Activated naive CD8-positive, alpha-beta T cell treated with anti-CD3 and anti-CD28 coated beads for 36 hours (primary cell): Measurements from ENCODE around the gene IFNAR1. TPM values are rescaled to one million over a fixed set of nuclear protein-coding genes. Genes with fewer than 3 reads are reported as not detected.

Experiments
- DNase-seq: peaks from one replicate; pipeline ENCODE4 v3.0.0; 2021
- H3K27ac Mint-ChIP-seq: one replicate; pipeline ENCODE4 v1.8.0; 2022; ENCODE audit warnings: mild to moderate bottlenecking, moderate library complexity, mixed read lengths
- H3K27me3 Mint-ChIP-seq: one replicate; pipeline ENCODE4 v1.8.0; 2022; ENCODE audit warnings: mild to moderate bottlenecking, mixed read lengths
- H3K36me3 Mint-ChIP-seq: one replicate; pipeline ENCODE4 v1.8.0; 2021; ENCODE audit warnings: mild to moderate bottlenecking, mixed read lengths
- H3K4me1 Mint-ChIP-seq: one replicate; pipeline ENCODE4 v1.8.0; 2021; ENCODE audit warnings: mixed read lengths
- H3K4me3 Mint-ChIP-seq: one replicate; pipeline ENCODE4 v1.8.0; 2022; ENCODE audit warnings: mild to moderate bottlenecking, moderate library complexity, mixed read lengths
- H3K9me3 Mint-ChIP-seq: one replicate; pipeline ENCODE4 v1.8.0; 2022; ENCODE audit warnings: mixed read lengths
- total RNA-seq, 2 experiments: library from RNA; stranded (reverse); gene quantifications; one replicate each; pipeline ENCODE4 v1.2.3, GENCODE V29; 2021

IFNAR1 gene
- total RNA-seq, 2 experiments from 2014 or later = 32.3 to 34.7 TPM

- Mint-ChIP-seq H3K9me3 (peaks cover 1% of the 10 kb centered on the region), H3K4me1 (peaks cover 38% of the 10 kb centered on the region), H3K27me3 (no peaks in the 10 kb centered on the region), H3K36me3 (peaks cover 21% of the 10 kb centered on the region), H3K4me3 (peak overlapping the region; percentile 64), H3K27ac (peak overlapping the region; percentile 77)
- DNase-seq = peak; percentile 49
Observed at GRCh38 chr21:33299181-33299752, 25.5 kb upstream of the IFNAR1 start.

- H3K36me3 Mint-ChIP-seq = peaks cover 14% of the 10 kb centered on the region
- H3K9me3 Mint-ChIP-seq = peaks cover 1% of the 10 kb centered on the region
- H3K27me3 Mint-ChIP-seq = no peaks in the 10 kb centered on the region
- peaks cover 39% of the 10 kb centered on the region for H3K4me1 Mint-ChIP-seq
- no peak overlapping the region for H3K4me3 Mint-ChIP-seq
- no peak for DNase-seq
- peak overlapping the region; percentile 19 for H3K27ac Mint-ChIP-seq
Observed at GRCh38 chr21:33300701-33301631, 23.8 kb upstream of the IFNAR1 start.

- H3K9me3 Mint-ChIP-seq = peaks cover 1% of the 10 kb centered on the region
- H3K27ac Mint-ChIP-seq = no peak overlapping the region
- peaks cover 14% of the 10 kb centered on the region for H3K36me3 Mint-ChIP-seq
- peaks cover 39% of the 10 kb centered on the region for H3K4me1 Mint-ChIP-seq
- H3K4me3 Mint-ChIP-seq = no peak overlapping the region
- H3K27me3 Mint-ChIP-seq = no peaks in the 10 kb centered on the region
- DNase-seq = no peak
Observed at GRCh38 chr21:33301632-33302002, 23.2 kb upstream of the IFNAR1 start.

DNA sequence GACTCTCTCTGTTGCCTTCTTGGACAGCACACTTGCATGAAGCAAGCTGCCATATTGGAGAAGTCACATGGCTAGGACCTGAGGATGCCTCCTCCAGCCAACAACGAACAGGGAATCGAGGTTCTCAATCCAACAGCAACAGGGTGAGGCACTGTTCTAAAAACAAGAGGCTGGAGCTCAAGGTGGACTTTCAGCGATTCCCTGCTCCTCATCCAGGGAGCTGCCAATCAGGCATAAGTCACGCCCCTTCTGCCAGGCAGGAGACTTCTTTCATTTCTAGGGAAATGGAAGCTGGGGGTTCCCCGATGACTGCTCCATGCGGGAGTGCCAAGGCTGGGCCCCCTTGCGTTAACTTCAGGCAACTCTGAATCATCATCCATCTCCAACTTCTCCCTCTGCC, 22.7 kb upstream of the IFNAR1 start:
- no peak for DNase-seq
- H3K36me3 Mint-ChIP-seq = peaks cover 13% of the 10 kb centered on the region
- H3K4me3 Mint-ChIP-seq = no peak overlapping the region
- H3K4me1 Mint-ChIP-seq = peaks cover 39% of the 10 kb centered on the region
- H3K9me3 Mint-ChIP-seq = peaks cover 1% of the 10 kb centered on the region
- no peaks in the 10 kb centered on the region for H3K27me3 Mint-ChIP-seq
- no peak overlapping the region for H3K27ac Mint-ChIP-seq

DNA sequence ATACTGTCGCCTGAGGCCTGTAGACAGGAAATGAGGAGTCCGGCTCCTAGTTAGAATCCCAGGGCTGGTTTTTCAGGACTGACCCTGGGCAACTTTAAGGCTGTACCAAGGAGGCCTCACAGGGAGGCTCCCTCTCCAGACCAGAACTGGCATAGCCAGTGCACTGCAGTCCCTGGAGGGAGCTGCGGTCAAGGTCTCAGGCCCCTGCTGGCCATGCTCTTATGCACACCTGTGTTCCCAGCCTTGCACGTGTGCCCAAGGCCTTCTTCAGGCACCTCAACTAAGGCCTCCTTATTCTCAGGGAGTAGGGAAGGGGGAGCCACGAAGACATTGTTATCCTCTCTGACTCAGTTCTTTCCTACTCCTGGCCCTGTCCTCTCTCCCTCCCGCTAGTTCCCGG, 22.0 kb upstream of the IFNAR1 start:
- no peaks in the 10 kb centered on the region for H3K27me3 Mint-ChIP-seq
- H3K27ac Mint-ChIP-seq = no peak overlapping the region
- H3K9me3 Mint-ChIP-seq = peaks cover 1% of the 10 kb centered on the region
- H3K4me3 Mint-ChIP-seq = no peak overlapping the region
- H3K4me1 Mint-ChIP-seq = peaks cover 39% of the 10 kb centered on the region
- H3K36me3 Mint-ChIP-seq = peaks cover 8% of the 10 kb centered on the region
- DNase-seq = no peak

DNA sequence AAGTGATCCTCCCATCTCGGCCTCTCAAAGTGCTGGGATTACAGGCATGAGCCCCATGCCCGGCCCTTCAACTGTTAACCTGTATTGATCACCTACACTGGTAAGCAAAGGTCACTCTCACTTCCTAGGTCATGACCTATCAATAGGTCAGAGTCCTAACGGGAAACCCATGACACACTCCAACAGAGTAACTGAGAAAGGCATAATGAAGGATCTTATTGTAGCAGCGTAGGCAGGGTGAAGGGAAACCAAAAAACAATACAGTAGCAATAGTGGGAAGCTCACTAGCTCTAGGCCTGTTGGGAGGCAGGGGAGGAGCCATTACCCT, 19.5 kb upstream of the IFNAR1 start:
- Mint-ChIP-seq H3K27ac (no peak overlapping the region), H3K27me3 (no peaks in the 10 kb centered on the region), H3K9me3 (peaks cover 1% of the 10 kb centered on the region), H3K4me1 (peaks cover 18% of the 10 kb centered on the region), H3K4me3 (no peak overlapping the region), H3K36me3 (no peaks in the 10 kb centered on the region)
- DNase-seq = no peak

DNA sequence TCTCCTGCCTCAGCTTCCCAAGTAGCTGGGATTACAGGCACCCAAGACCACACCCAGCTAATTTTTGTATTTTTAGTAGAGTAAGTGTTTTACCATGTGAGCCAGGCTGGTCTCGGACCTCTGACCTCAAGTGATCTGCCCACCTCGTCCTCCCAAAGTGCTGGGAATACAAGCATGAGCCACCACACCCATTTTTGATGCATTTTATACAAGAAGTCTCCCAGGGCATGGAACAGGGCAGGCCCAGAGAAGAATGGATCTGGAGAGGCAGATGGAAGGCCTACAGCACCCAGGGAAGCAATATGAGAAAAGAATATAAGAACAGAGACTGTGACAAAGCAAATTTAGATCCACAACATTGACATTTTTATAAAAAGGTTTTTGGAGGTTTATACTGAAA, 18.8 kb upstream of the IFNAR1 start:
- Mint-ChIP-seq H3K27me3 (no peaks in the 10 kb centered on the region), H3K36me3 (no peaks in the 10 kb centered on the region), H3K4me1 (peaks cover 12% of the 10 kb centered on the region), H3K9me3 (peaks cover 1% of the 10 kb centered on the region), H3K4me3 (no peak overlapping the region), H3K27ac (no peak overlapping the region)
- DNase-seq = no peak

- H3K36me3 Mint-ChIP-seq = no peaks in the 10 kb centered on the region
- H3K27ac Mint-ChIP-seq = no peak overlapping the region
- H3K4me1 Mint-ChIP-seq = peaks cover 5% of the 10 kb centered on the region
- peaks cover 3% of the 10 kb centered on the region for H3K9me3 Mint-ChIP-seq
- H3K4me3 Mint-ChIP-seq = no peak overlapping the region
- DNase-seq = no peak
- H3K27me3 Mint-ChIP-seq = no peaks in the 10 kb centered on the region
Observed at GRCh38 chr21:33308586-33309490, 15.9 kb upstream of the IFNAR1 start.

GRCh38 chr21:33309778-33310177, 15.0 kb upstream of the IFNAR1 start:
- H3K4me1 Mint-ChIP-seq = peaks cover 5% of the 10 kb centered on the region
- no peaks in the 10 kb centered on the region for H3K36me3 Mint-ChIP-seq
- no peaks in the 10 kb centered on the region for H3K27me3 Mint-ChIP-seq
- no peak for DNase-seq
- H3K27ac Mint-ChIP-seq = no peak overlapping the region
- no peak overlapping the region for H3K4me3 Mint-ChIP-seq
- peaks cover 4% of the 10 kb centered on the region for H3K9me3 Mint-ChIP-seq

DNA sequence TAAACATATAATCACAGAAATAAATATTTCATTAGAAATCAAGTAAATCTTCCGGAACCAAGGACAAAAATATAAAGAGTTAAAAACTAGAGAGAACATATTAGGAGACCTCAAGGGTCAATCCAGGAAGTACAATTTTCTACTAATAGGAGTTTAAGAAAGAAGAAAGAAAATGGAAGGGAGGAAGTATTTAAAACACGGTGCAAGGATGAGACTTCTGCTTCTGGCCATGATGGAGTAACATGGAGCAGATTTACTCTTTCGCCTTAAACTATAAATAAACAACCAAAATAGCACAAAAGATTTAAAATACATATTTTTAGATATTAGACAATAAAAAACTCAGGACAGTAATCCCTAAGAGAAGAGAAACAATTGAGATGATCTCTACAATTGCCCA, 12.6 kb upstream of the IFNAR1 start:
- H3K27ac Mint-ChIP-seq = no peak overlapping the region
- H3K4me1 Mint-ChIP-seq = no peaks in the 10 kb centered on the region
- H3K27me3 Mint-ChIP-seq = no peaks in the 10 kb centered on the region
- DNase-seq = no peak
- H3K4me3 Mint-ChIP-seq = no peak overlapping the region
- peaks cover 4% of the 10 kb centered on the region for H3K9me3 Mint-ChIP-seq
- H3K36me3 Mint-ChIP-seq = no peaks in the 10 kb centered on the region

DNA sequence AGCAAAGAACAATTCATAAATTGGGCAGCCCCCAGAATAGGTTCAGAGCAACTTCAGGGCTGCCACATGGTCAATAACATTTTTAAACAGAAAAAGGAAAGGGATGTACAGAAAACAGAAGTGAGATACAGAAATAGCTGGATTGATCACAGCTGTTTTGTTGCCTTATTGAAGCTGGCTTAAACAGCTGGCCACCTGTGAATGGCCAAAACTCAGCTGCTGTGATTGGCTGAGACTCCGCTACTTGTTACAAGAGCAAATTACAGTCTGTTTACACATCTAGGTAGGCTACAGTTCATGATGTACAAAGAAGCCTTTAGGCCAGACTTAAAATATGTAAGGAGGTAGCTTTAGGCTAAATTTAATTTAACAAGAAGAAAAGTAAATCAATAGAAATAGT, 11.6 kb upstream of the IFNAR1 start:
- Mint-ChIP-seq H3K9me3 (peaks cover 4% of the 10 kb centered on the region), H3K4me3 (no peak overlapping the region), H3K27me3 (no peaks in the 10 kb centered on the region), H3K36me3 (no peaks in the 10 kb centered on the region), H3K4me1 (no peaks in the 10 kb centered on the region), H3K27ac (no peak overlapping the region)
- DNase-seq = no peak

DNA sequence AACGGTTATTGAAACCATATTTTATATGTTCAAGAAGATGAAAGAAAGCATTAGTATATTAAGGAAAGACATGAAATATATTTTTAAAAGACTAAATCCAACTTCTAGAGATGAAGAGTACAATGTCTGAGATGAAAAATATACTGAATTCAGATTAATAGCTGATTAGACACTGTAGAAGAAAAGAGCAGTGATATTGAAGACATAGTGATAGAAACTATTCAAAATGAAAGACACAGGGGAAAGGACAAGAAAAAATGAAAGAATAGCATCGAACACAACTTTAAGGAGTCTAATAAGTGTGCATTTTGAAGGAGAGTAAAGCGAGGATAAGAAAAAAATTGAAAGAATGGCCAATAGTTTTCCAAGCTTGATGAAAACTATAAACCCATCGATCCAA, 11.2 kb upstream of the IFNAR1 start:
- no peak for DNase-seq
- no peaks in the 10 kb centered on the region for H3K4me1 Mint-ChIP-seq
- no peak overlapping the region for H3K4me3 Mint-ChIP-seq
- peaks cover 4% of the 10 kb centered on the region for H3K9me3 Mint-ChIP-seq
- no peaks in the 10 kb centered on the region for H3K27me3 Mint-ChIP-seq
- no peaks in the 10 kb centered on the region for H3K36me3 Mint-ChIP-seq
- H3K27ac Mint-ChIP-seq = no peak overlapping the region

- Mint-ChIP-seq H3K9me3 (peaks cover 4% of the 10 kb centered on the region), H3K27ac (no peak overlapping the region), H3K4me3 (no peak overlapping the region), H3K4me1 (no peaks in the 10 kb centered on the region), H3K36me3 (no peaks in the 10 kb centered on the region), H3K27me3 (no peaks in the 10 kb centered on the region)
- no peak for DNase-seq
Observed at GRCh38 chr21:33314111-33314510, 10.7 kb upstream of the IFNAR1 start.

- peaks cover 4% of the 10 kb centered on the region for H3K9me3 Mint-ChIP-seq
- no peak overlapping the region for H3K27ac Mint-ChIP-seq
- H3K27me3 Mint-ChIP-seq = no peaks in the 10 kb centered on the region
- no peaks in the 10 kb centered on the region for H3K4me1 Mint-ChIP-seq
- H3K4me3 Mint-ChIP-seq = no peak overlapping the region
- DNase-seq = no peak
- no peaks in the 10 kb centered on the region for H3K36me3 Mint-ChIP-seq
Observed at GRCh38 chr21:33315946-33316710, 8.6 kb upstream of the IFNAR1 start.

DNA sequence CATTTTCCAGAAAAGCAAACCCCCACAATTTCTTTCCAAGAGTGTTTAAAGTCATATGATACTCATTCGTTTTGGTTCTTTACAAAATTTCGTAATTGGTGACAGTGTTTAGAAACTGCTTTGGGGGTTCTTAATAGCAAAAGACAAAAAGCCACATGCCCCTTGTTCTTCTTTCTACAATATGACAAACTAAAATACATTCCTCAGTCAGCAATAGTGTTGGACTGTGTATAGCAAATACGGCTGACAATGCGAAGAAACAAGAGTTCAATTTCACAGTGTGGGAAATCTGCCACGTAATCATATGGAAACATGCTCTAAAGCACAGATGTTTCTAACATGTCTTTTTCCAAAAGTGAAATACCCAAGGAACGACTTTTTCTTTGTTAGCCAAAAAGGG, 7.6 kb upstream of the IFNAR1 start:
- DNase-seq = no peak
- H3K9me3 Mint-ChIP-seq = peaks cover 4% of the 10 kb centered on the region
- no peak overlapping the region for H3K27ac Mint-ChIP-seq
- no peak overlapping the region for H3K4me3 Mint-ChIP-seq
- H3K27me3 Mint-ChIP-seq = no peaks in the 10 kb centered on the region
- no peaks in the 10 kb centered on the region for H3K36me3 Mint-ChIP-seq
- no peaks in the 10 kb centered on the region for H3K4me1 Mint-ChIP-seq
